ENCODE measurements around the gene PDXP.

PDXP gene

DNA sequence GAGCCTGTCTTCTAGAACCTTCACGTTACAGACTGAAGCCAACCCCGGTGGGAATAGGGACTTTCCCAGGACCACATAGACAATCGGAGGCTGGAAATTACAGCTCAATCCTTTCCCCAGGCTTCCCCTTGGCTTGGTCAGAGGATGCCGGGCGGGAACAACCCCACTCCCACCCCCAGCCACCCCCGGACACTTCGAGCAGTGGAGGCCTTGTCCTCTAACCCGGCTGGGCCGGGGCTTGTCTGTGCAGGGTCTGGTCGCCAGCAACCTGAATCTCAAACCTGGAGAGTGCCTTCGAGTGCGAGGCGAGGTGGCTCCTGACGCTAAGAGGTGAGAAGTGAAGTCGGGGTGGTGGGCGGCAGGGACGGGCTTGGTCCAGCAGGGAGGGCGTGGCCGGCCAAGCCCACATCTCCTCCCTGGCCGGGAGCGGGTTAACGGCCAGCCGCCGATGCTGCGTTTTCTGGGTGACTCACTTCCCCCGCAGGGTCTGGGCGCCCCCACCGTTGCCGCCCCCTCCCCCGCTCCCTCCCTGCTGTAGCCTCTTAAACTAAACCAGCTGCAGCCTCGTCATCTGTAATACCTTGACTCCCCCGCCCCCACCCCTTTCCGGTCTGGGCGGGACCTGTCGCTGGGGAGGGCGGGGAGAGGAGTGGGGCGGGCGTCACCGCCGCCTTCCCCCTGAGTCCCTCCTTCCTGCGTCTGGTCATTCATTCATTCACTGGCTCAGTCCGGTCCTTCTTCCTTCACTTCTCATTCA, 18.4 kb downstream of the PDXP start:
- Histone ChIP-seq H3K4me3 (ENCODE audit: low read depth, low read length) (peak overlapping the region; percentile 39), H3K4me1 (ENCODE audit: control insufficient read depth, insufficient read depth, low read length) (peaks cover 9% of the 10 kb centered on the region), H3K36me3 (ENCODE audit: control insufficient read depth in 2 of 2, insufficient read depth in 1 of 2, low read length in 2 of 2) (no peaks in the 10 kb centered on the region), H3K27ac (ENCODE audit: extremely low read depth, low read depth, low read length) (peak overlapping the region; percentile 62), H3K9me3 (ENCODE audit: control insufficient read depth, insufficient read depth, low read depth, low read length) (no peaks in the 10 kb centered on the region)
- CTCF ChIA-PET = interaction anchor here (0.6 to 15.8 kb wide), 3 partner anchors 39 to 1005 kb away, joined by 3 to 353 read pairs (median 3); partner anchors contain the start of gene SH3BP1
- POLR2A ChIA-PET = interaction anchor here (0.6 to 3.9 kb wide), 8 partner anchors 9 to 69 kb away, joined by 3 to 78 read pairs (median 6); partner anchors contain the start of genes GGA1 and PDXP
- TF ChIP-seq, protein P1, sequence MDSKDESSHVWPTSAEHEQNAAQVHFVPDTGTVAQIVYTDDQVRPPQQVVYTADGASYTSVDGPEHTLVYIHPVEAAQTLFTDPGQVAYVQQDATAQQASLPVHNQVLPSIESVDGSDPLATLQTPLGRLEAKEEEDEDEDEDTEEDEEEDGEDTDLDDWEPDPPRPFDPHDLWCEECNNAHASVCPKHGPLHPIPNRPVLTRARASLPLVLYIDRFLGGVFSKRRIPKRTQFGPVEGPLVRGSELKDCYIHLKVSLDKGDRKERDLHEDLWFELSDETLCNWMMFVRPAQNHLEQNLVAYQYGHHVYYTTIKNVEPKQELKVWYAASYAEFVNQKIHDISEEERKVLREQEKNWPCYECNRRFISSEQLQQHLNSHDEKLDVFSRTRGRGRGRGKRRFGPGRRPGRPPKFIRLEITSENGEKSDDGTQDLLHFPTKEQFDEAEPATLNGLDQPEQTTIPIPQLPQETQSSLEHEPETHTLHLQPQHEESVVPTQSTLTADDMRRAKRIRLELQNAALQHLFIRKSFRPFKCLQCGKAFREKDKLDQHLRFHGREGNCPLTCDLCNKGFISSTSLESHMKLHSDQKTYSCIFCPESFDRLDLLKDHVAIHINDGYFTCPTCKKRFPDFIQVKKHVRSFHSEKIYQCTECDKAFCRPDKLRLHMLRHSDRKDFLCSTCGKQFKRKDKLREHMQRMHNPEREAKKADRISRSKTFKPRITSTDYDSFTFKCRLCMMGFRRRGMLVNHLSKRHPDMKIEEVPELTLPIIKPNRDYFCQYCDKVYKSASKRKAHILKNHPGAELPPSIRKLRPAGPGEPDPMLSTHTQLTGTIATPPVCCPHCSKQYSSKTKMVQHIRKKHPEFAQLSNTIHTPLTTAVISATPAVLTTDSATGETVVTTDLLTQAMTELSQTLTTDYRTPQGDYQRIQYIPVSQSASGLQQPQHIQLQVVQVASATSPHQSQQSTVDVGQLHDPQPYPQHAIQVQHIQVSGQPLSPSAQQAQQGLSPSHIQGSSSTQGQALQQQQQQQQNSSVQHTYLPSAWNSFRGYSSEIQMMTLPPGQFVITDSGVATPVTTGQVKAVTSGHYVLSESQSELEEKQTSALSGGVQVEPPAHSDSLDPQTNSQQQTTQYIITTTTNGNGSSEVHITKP (tag by site-specific recombination; IDR thresholded peaks at IDR 0.05) = peak; percentile 95
- TF ChIP-seq, protein P2, sequence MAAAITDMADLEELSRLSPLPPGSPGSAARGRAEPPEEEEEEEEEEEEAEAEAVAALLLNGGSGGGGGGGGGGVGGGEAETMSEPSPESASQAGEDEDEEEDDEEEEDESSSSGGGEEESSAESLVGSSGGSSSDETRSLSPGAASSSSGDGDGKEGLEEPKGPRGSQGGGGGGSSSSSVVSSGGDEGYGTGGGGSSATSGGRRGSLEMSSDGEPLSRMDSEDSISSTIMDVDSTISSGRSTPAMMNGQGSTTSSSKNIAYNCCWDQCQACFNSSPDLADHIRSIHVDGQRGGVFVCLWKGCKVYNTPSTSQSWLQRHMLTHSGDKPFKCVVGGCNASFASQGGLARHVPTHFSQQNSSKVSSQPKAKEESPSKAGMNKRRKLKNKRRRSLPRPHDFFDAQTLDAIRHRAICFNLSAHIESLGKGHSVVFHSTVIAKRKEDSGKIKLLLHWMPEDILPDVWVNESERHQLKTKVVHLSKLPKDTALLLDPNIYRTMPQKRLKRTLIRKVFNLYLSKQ (tag by site-specific recombination; IDR thresholded peaks at IDR 0.05; ENCODE audit: borderline replicate concordance) = no peak
- TF ChIP-seq PRDM1 (tag by site-specific recombination; IDR thresholded peaks at IDR 0.05) = 0 out of 2 replicates have a peak, but pooled peaks have one; percentile 6
- TF ChIP-seq, protein P3, sequence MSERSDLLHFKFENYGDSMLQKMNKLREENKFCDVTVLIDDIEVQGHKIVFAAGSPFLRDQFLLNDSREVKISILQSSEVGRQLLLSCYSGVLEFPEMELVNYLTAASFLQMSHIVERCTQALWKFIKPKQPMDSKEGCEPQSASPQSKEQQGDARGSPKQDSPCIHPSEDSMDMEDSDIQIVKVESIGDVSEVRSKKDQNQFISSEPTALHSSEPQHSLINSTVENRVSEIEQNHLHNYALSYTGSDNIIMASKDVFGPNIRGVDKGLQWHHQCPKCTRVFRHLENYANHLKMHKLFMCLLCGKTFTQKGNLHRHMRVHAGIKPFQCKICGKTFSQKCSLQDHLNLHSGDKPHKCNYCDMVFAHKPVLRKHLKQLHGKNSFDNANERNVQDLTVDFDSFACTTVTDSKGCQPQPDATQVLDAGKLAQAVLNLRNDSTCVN (tag by site-specific recombination; optimal IDR thresholded peaks at IDR 0.05) = peak; percentile 31
- TF ChIP-seq, protein P4, sequence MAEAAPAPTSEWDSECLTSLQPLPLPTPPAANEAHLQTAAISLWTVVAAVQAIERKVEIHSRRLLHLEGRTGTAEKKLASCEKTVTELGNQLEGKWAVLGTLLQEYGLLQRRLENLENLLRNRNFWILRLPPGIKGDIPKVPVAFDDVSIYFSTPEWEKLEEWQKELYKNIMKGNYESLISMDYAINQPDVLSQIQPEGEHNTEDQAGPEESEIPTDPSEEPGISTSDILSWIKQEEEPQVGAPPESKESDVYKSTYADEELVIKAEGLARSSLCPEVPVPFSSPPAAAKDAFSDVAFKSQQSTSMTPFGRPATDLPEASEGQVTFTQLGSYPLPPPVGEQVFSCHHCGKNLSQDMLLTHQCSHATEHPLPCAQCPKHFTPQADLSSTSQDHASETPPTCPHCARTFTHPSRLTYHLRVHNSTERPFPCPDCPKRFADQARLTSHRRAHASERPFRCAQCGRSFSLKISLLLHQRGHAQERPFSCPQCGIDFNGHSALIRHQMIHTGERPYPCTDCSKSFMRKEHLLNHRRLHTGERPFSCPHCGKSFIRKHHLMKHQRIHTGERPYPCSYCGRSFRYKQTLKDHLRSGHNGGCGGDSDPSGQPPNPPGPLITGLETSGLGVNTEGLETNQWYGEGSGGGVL (tag by site-specific recombination; IDR thresholded peaks at IDR 0.05) = peak; percentile 99
- TF ChIP-seq, protein P5, sequence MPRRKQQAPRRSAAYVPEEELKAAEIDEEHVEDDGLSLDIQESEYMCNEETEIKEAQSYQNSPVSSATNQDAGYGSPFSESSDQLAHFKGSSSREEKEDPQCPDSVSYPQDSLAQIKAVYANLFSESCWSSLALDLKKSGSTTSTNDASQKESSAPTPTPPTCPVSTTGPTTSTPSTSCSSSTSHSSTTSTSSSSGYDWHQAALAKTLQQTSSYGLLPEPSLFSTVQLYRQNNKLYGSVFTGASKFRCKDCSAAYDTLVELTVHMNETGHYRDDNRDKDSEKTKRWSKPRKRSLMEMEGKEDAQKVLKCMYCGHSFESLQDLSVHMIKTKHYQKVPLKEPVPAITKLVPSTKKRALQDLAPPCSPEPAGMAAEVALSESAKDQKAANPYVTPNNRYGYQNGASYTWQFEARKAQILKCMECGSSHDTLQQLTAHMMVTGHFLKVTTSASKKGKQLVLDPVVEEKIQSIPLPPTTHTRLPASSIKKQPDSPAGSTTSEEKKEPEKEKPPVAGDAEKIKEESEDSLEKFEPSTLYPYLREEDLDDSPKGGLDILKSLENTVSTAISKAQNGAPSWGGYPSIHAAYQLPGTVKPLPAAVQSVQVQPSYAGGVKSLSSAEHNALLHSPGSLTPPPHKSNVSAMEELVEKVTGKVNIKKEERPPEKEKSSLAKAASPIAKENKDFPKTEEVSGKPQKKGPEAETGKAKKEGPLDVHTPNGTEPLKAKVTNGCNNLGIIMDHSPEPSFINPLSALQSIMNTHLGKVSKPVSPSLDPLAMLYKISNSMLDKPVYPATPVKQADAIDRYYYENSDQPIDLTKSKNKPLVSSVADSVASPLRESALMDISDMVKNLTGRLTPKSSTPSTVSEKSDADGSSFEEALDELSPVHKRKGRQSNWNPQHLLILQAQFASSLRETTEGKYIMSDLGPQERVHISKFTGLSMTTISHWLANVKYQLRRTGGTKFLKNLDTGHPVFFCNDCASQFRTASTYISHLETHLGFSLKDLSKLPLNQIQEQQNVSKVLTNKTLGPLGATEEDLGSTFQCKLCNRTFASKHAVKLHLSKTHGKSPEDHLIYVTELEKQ (tag by site-specific recombination; IDR thresholded peaks at IDR 0.05; ENCODE audit: borderline replicate concordance) = peak; percentile 25; the same call in 1 of the 2 replicates
- TF ChIP-seq ZNF433 (tag by site-specific recombination; IDR thresholded peaks at IDR 0.05; ENCODE audit: low read depth) = no peak
- TF ChIP-seq ZNF629 (tag by site-specific recombination; IDR thresholded peaks at IDR 0.05) = peak; percentile 88
- TF ChIP-seq SP7 (tag by site-specific recombination; IDR thresholded peaks at IDR 0.05) = peak; percentile 91
- peak; percentile 18; the same call in 1 of the 2 replicates for TF ChIP-seq ZNF324 (tag by site-specific recombination; IDR thresholded peaks at IDR 0.05)
- TF ChIP-seq ZNF23 (tag by site-specific recombination; IDR thresholded peaks at IDR 0.05; ENCODE audit: borderline replicate concordance) = no peak
- TF ChIP-seq, protein P6, sequence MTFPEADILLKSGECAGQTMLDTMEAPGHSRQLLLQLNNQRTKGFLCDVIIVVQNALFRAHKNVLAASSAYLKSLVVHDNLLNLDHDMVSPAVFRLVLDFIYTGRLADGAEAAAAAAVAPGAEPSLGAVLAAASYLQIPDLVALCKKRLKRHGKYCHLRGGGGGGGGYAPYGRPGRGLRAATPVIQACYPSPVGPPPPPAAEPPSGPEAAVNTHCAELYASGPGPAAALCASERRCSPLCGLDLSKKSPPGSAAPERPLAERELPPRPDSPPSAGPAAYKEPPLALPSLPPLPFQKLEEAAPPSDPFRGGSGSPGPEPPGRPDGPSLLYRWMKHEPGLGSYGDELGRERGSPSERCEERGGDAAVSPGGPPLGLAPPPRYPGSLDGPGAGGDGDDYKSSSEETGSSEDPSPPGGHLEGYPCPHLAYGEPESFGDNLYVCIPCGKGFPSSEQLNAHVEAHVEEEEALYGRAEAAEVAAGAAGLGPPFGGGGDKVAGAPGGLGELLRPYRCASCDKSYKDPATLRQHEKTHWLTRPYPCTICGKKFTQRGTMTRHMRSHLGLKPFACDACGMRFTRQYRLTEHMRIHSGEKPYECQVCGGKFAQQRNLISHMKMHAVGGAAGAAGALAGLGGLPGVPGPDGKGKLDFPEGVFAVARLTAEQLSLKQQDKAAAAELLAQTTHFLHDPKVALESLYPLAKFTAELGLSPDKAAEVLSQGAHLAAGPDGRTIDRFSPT (tag by site-specific recombination; IDR thresholded peaks at IDR 0.05) = peak; percentile 82
- peak; percentile 99 for TF ChIP-seq KLF1 (tag by site-specific recombination; IDR thresholded peaks at IDR 0.05)
- peak; percentile 94 for TF ChIP-seq ZNF366 (tag by site-specific recombination; conservative IDR thresholded peaks at IDR 0.05)
- TF ChIP-seq ZNF335 (tag by site-specific recombination; conservative IDR thresholded peaks at IDR 0.05) = peak; percentile 17
- TF ChIP-seq ZNF501 (tag by site-specific recombination; IDR thresholded peaks at IDR 0.05) = 0 out of 2 replicates have a peak, but pooled peaks have one; percentile 32
- TF ChIP-seq, protein P7, sequence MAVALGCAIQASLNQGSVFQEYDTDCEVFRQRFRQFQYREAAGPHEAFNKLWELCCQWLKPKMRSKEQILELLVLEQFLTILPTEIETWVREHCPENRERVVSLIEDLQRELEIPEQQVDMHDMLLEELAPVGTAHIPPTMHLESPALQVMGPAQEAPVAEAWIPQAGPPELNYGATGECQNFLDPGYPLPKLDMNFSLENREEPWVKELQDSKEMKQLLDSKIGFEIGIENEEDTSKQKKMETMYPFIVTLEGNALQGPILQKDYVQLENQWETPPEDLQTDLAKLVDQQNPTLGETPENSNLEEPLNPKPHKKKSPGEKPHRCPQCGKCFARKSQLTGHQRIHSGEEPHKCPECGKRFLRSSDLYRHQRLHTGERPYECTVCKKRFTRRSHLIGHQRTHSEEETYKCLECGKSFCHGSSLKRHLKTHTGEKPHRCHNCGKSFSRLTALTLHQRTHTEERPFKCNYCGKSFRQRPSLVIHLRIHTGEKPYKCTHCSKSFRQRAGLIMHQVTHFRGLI (tag by site-specific recombination; IDR thresholded peaks at IDR 0.05) = peak; percentile 53; the same call in 1 of the 2 replicates
- no peak for TF ChIP-seq ZNF274 (IDR thresholded peaks at IDR 0.05; ENCODE audit: low read length)
- TF ChIP-seq ZNF274 (tag by site-specific recombination; IDR thresholded peaks at IDR 0.05; ENCODE audit: borderline replicate concordance) = no peak
- peak; percentile 91 for TF ChIP-seq KLF16 (tag by site-specific recombination; IDR thresholded peaks at IDR 0.05)

Measured in HEK293 (cell line).